Right ventricle myocardium superior (tissue), 1 donor: ENCODE data around the gene FITM1. TPM values are rescaled to one million over a fixed set of nuclear protein-coding genes. Genes with fewer than 3 reads are reported as not detected.
A peak's percentile ranks its signal among the peaks of the same experiment; 100 is the strongest.

Experiments
- ATAC-seq: fragments of 200-7000 bp; cut with Tn5 transposase; one replicate; pipeline ENCODE4 v1.9.1; 2020; ENCODE audit warnings: mild to moderate bottlenecking; ENCODE audit not compliant: poor library complexity
- DNase-seq: peaks from one replicate; pipeline ENCODE4 v3.0.0-alpha.2; 2020
- intact Hi-C: fragments of 100-400 bp; cut with DNase I; formaldehyde crosslinking; loops from one replicate; pipeline ENCODE4 v1.11.2; 2022
- long read RNA-seq: library from polyadenylated mRNA; unstranded; transcript quantifications from one replicate; pipeline ENCODE4 v2.0.0, GENCODE V29; 2021
- total RNA-seq: library from RNA; stranded (reverse); fragmentation: NEBNext Ultra II Directional; extraction: Animal tissue kit (Norgen Biotek cat#: 25700); gene quantifications from one replicate; pipeline ENCODE4 v1.2.1, GENCODE V29; 2021
- donor health status: DM: no; HTN: yes; CAD: no; lungs with severe emphysema.

FITM1 gene
- total RNA-seq, result 126 TPM
- long read RNA-seq, transcript FITM1-201 (2 exons, 1,194 nt), result major isoform, 194 of 197 reads
- long read RNA-seq, partial matches to known transcripts, result 0 of 197 reads
- long read RNA-seq, other reads (novel, unspliced or antisense), result 1 of 197 reads

GRCh38 chr14:24130380-24130716, at the start of gene FITM1:
TSS of gene FITM1 (plus strand) at chr14:24130659. CDS start at chr14:24131564, 905 bp downstream.
- DNase-seq, result no peak
- intact Hi-C loops, result no loop called here
- no peak for ATAC-seq

- peak; percentile 88 for ATAC-seq
- intact Hi-C loops, result loop anchor here (10.0 kb wide), 1 partner anchor 96 kb away; the partner anchor contains the start of gene DHRS4L2
- DNase-seq, result peak; percentile 69
Measured at GRCh38 chr14:24080888-24081738, 49.3 kb upstream of the FITM1 start.

- DNase-seq (no peak), ATAC-seq (no peak)
- intact Hi-C loops, result loop anchor here (10.0 kb wide), 1 partner anchor 97 kb away; the partner anchor contains the start of gene DHRS4L2
Measured at GRCh38 chr14:24081739-24082211, 48.7 kb upstream of the FITM1 start.

GRCh38 chr14:24082411-24083080, 47.9 kb upstream of the FITM1 start:
- ATAC-seq (no peak), DNase-seq (no peak)
- intact Hi-C loops, result loop anchor here (10.0 kb wide), 1 partner anchor 98 kb away; the partner anchor contains the start of gene DHRS4L2

- no peak for DNase-seq
- intact Hi-C loops, result loop anchor here (10.0 kb wide), 1 partner anchor 99 kb away; the partner anchor contains the start of gene DHRS4L2
- ATAC-seq, result no peak
Measured at GRCh38 chr14:24083462-24083861, 47.0 kb upstream of the FITM1 start.

GRCh38 chr14:24084440-24084839, 46.0 kb upstream of the FITM1 start:
- intact Hi-C loops, result loop anchor here (10.0 kb wide), 1 partner anchor 100 kb away; the partner anchor contains the start of gene DHRS4L2
- ATAC-seq (no peak), DNase-seq (no peak)

- intact Hi-C loops, result loop anchor here (10.0 kb wide), 1 partner anchor 100 kb away; the partner anchor contains the start of gene DHRS4L2
- no peak for ATAC-seq
- DNase-seq, result no peak
Measured at GRCh38 chr14:24085215-24085614, 45.2 kb upstream of the FITM1 start.

- intact Hi-C loops, result loop anchor here (10.0 kb wide), 1 partner anchor 102 kb away; the partner anchor contains the start of gene DHRS4L2
- DNase-seq (no peak), ATAC-seq (no peak)
Measured at GRCh38 chr14:24086193-24086955, 44.1 kb upstream of the FITM1 start.

- intact Hi-C loops, result loop anchor here (10.0 kb wide), 1 partner anchor 102 kb away; the partner anchor contains the start of gene DHRS4L2
- DNase-seq, result no peak
- no peak for ATAC-seq
Measured at GRCh38 chr14:24087004-24087403, 43.5 kb upstream of the FITM1 start.

- no peak for ATAC-seq
- intact Hi-C loops, result loop anchor here (10.0 kb wide), 1 partner anchor 103 kb away; the partner anchor contains the start of gene DHRS4L2
- no peak for DNase-seq
Measured at GRCh38 chr14:24088095-24088494, 42.4 kb upstream of the FITM1 start.

GRCh38 chr14:24089890-24090289, 40.6 kb upstream of the FITM1 start:
- DNase-seq (no peak), ATAC-seq (no peak)

GRCh38 chr14:24092110-24092504, 38.4 kb upstream of the FITM1 start:
- no peak for ATAC-seq
- intact Hi-C loops, result loop anchor here (5.0 kb wide), 1 partner anchor 35 kb away; no protein-coding TSS in a partner anchor
- no peak for DNase-seq

More at GRCh38 chr14:24089890-24090289, 40.6 kb upstream of the FITM1 start:
- intact Hi-C loops, result loop anchor here (2.0 to 10.0 kb wide), 3 partner anchors 33 to 105 kb away; partner anchors contain the start of gene DHRS4L2

GRCh38 chr14:24092505-24093206, 37.8 kb upstream of the FITM1 start:
- intact Hi-C loops, result loop anchor here (5.0 kb wide), 1 partner anchor 35 kb away; no protein-coding TSS in a partner anchor
- ATAC-seq, result no peak

GRCh38 chr14:24093207-24093900, 37.1 kb upstream of the FITM1 start:
- intact Hi-C loops, result loop anchor here (5.0 kb wide), 1 partner anchor 36 kb away; no protein-coding TSS in a partner anchor
- no peak for DNase-seq

More at GRCh38 chr14:24092505-24093206, 37.8 kb upstream of the FITM1 start:
- no peak for DNase-seq

GRCh38 chr14:24093901-24094840, 36.3 kb upstream of the FITM1 start, which contains the start of gene PCK2:
TSS of gene PCK2 (plus strand) at chr14:24094311. CDS start at chr14:24094406, 95 bp downstream.
- intact Hi-C loops, result loop anchor here (5.0 kb wide), 1 partner anchor 37 kb away; no protein-coding TSS in a partner anchor
- DNase-seq (peak; percentile 95), ATAC-seq (peak; percentile 91)

More at GRCh38 chr14:24093207-24093900, 37.1 kb upstream of the FITM1 start:
- ATAC-seq, result no peak
